Loucy (cell line): ENCODE results near the gene CNOT3.
A peak's percentile ranks its signal among the peaks of the same experiment; 100 is the strongest.

ENCODE experiments used
- H2AFZ ChIP-seq: fragments of 200-600 bp; sonication (generic); 2 replicates; pipeline ENCODE4 v1.6.0; 2016; ENCODE audit warnings: antibody characterized with exemption, mild to moderate bottlenecking, low read length, moderate library complexity
- H3F3A ChIP-seq: fragments of 200-600 bp; 2 replicates; pipeline ENCODE4 v1.6.0; 2016; ENCODE audit warnings: antibody characterized with exemption, low read depth, mild to moderate bottlenecking
- H3K27me3 ChIP-seq: fragments of 200-600 bp; sonication (generic); 2 replicates; pipeline ENCODE4 v1.6.1; 2014; ENCODE audit warnings: low read length, mild to moderate bottlenecking; ENCODE audit not compliant: insufficient read depth, poor library complexity, severe bottlenecking
- H3K36me3 ChIP-seq: fragments of 200-600 bp; sonication (generic); 2 replicates; pipeline ENCODE4 v1.6.1; 2016; ENCODE audit warnings: low read length; ENCODE audit not compliant: insufficient read depth
- H3K4me1 ChIP-seq: fragments of 200-600 bp; sonication (generic); 2 replicates; pipeline ENCODE4 v1.5.1; 2014; ENCODE audit warnings: low read length, mild to moderate bottlenecking; ENCODE audit not compliant: insufficient read depth, poor library complexity, severe bottlenecking
- H3K4me2 ChIP-seq: fragments of 200-600 bp; sonication (generic); 2 replicates; pipeline ENCODE4 v1.6.0; 2014; ENCODE audit warnings: antibody characterized with exemption, low read length, low read depth, mild to moderate bottlenecking; ENCODE audit not compliant: poor library complexity, severe bottlenecking
- H3K4me3 ChIP-seq: fragments of 200-600 bp; sonication (generic); 2 replicates; pipeline ENCODE4 v1.5.1; 2014; ENCODE audit warnings: low read length, mild to moderate bottlenecking, mixed read lengths; ENCODE audit not compliant: poor library complexity, severe bottlenecking
- H3K79me2 ChIP-seq: fragments of 200-600 bp; sonication (generic); 2 replicates; pipeline ENCODE4 v1.6.1; 2014; ENCODE audit warnings: low read length; ENCODE audit not compliant: insufficient read depth
- H3K9ac ChIP-seq: fragments of 200-600 bp; sonication (generic); 2 replicates; pipeline ENCODE4 v1.6.0; 2014; ENCODE audit warnings: mild to moderate bottlenecking, low read depth, low read length, moderate library complexity; ENCODE audit not compliant: poor library complexity, severe bottlenecking
- H3K9me2 ChIP-seq: fragments of 200-600 bp; sonication (generic); replicated peaks from 2 replicates; pipeline ENCODE4 v1.6.1; 2016; ENCODE audit warnings: low read depth, low read length, mixed read lengths
- H3K9me3 ChIP-seq: fragments of 200-600 bp; sonication (generic); 2 replicates; pipeline ENCODE4 v1.6.1; 2014; ENCODE audit warnings: mild to moderate bottlenecking, antibody characterized with exemption, low read length, low read depth; ENCODE audit not compliant: insufficient read depth
- H4K20me1 ChIP-seq: fragments of 200-600 bp; sonication (generic); 2 replicates; pipeline ENCODE4 v1.6.0; 2014; ENCODE audit warnings: antibody characterized with exemption, low read length, mild to moderate bottlenecking; ENCODE audit not compliant: insufficient read depth, poor library complexity, severe bottlenecking
- EZH2phosphoT487 ChIP-seq: fragments of 200-600 bp; IDR thresholded peaks from 2 replicates; pipeline ENCODE4 v1.6.1; 2018; ENCODE audit warnings: antibody characterized with exemption, mild to moderate bottlenecking, moderate library complexity, borderline replicate concordance
- TF ChIP-seq, protein P1 (sequence below): fragments of 200-600 bp; sonication (generic); conservative IDR thresholded peaks from 2 replicates; pipeline ENCODE4 v1.5.1; 2014; ENCODE audit warnings: mild to moderate bottlenecking, antibody characterized with exemption, low read length

The CNOT3 gene

DNA sequence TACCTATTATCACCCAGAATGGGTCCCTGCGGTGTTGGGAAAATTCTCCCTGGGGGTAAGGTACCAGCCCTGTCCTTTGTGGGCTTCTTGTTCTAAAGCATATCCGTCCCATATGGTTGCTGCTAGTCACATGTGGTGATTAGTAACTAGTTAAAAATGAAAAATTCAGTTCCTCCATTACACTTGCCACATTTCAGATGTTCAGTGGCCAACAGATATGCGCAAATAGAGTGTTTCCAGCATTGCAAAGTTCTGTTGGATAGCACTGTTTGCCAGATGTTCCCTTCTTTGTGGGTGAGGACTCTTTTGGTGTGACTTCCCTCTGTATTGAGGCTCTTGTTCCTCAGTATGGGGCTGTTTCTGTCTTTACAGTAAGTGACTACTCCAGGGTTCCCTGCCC lies 3.8 kb downstream of the CNOT3 start:
- H3F3A ChIP-seq, result no peaks in the 10 kb centered on the region
- peaks cover 53% of the 10 kb centered on the region for H3K79me2 ChIP-seq
- peaks cover 5% of the 10 kb centered on the region for H3K27me3 ChIP-seq
- H4K20me1 ChIP-seq, result peaks cover 61% of the 10 kb centered on the region
- H2AFZ ChIP-seq, result no peak overlapping the region
- no peak overlapping the region for H3K4me3 ChIP-seq
- H3K9ac ChIP-seq, result peak overlapping the region; percentile 97
- H3K4me2 ChIP-seq, result peak overlapping the region; percentile 82
- no peak for TF ChIP-seq EZH2phosphoT487
- TF ChIP-seq, protein P1, sequence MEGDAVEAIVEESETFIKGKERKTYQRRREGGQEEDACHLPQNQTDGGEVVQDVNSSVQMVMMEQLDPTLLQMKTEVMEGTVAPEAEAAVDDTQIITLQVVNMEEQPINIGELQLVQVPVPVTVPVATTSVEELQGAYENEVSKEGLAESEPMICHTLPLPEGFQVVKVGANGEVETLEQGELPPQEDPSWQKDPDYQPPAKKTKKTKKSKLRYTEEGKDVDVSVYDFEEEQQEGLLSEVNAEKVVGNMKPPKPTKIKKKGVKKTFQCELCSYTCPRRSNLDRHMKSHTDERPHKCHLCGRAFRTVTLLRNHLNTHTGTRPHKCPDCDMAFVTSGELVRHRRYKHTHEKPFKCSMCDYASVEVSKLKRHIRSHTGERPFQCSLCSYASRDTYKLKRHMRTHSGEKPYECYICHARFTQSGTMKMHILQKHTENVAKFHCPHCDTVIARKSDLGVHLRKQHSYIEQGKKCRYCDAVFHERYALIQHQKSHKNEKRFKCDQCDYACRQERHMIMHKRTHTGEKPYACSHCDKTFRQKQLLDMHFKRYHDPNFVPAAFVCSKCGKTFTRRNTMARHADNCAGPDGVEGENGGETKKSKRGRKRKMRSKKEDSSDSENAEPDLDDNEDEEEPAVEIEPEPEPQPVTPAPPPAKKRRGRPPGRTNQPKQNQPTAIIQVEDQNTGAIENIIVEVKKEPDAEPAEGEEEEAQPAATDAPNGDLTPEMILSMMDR, result no peak
- H3K9me3 ChIP-seq, result no peaks in the 10 kb centered on the region
- no peaks in the 10 kb centered on the region for H3K9me2 ChIP-seq
- peaks cover 43% of the 10 kb centered on the region; the same call in 1 of the 2 replicates for H3K36me3 ChIP-seq
- H3K4me1 ChIP-seq, result peaks cover 33% of the 10 kb centered on the region

DNA sequence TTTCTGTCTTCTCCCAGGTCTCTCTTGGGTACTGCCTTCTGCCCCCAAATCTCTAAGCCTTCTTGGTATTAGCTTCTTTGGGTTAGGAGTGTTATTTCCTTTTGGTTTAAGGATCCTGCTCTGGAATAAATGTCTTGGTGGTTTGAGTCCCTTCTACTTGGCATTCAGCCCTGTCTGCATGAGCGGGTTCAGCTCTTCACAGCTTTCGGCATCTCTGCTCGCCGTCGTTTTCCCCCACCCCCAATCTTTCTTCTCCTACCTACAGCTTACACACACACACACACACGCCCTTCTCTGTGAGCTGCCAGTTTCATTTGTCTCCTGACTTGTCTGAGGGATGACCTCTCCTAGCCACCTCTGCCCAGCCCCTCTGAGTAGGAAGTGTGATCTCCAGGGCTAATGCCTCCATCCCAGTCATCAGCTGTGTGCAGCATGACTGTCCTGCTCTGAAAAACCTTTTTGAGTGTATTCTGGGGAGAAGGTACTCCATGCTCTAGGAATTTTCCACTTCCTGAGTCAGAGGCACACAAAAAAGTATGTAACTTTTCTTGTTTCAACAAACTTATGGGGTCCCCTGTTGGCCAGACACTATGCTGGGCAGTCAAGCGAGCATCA lies 4.7 kb downstream of the CNOT3 start:
- H3K9ac ChIP-seq, result no peak overlapping the region
- H3K79me2 ChIP-seq, result peaks cover 53% of the 10 kb centered on the region
- H4K20me1 ChIP-seq, result peaks cover 63% of the 10 kb centered on the region
- no peaks in the 10 kb centered on the region for H3K9me2 ChIP-seq
- no peak overlapping the region for H2AFZ ChIP-seq
- peak overlapping the region; percentile 82 for H3K4me2 ChIP-seq
- H3K36me3 ChIP-seq, result peaks cover 52% of the 10 kb centered on the region; the same call in 1 of the 2 replicates
- H3F3A ChIP-seq, result no peaks in the 10 kb centered on the region
- TF ChIP-seq, protein P1, result no peak
- TF ChIP-seq EZH2phosphoT487, result no peak
- peaks cover 5% of the 10 kb centered on the region for H3K27me3 ChIP-seq
- H3K9me3 ChIP-seq, result no peaks in the 10 kb centered on the region
- no peak overlapping the region for H3K4me3 ChIP-seq
- peaks cover 30% of the 10 kb centered on the region for H3K4me1 ChIP-seq

DNA sequence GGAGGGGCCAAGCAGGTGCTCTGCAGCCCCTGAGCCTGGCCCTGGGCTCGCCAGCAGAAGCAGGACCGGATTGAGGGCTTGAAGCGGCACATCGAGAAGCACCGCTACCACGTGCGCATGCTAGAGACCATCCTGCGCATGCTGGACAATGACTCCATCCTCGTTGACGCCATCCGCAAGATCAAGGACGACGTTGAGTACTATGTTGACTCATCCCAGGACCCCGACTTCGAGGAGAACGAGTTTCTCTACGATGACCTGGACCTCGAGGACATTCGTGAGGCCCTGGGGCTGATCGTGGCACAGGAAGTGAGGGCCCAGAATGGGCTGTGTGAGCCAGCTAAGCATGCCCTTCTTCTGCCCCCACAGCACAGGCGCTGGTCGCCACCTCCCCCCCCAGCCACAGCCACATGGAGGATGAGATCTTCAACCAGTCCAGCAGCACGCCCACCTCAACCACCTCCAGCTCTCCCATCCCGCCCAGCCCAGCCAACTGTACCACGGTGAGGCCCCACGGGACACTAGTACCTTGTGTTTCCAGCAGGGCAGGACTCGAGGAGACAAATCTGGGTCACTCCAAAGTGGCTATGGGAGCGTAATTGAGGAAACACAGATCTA lies 8.1 kb downstream of the CNOT3 start:
- Histone ChIP-seq H3K79me2 (peaks cover 22% of the 10 kb centered on the region), H3K27me3 (no peaks in the 10 kb centered on the region), H3K36me3 (peaks cover 84% of the 10 kb centered on the region; the same call in 1 of the 2 replicates), H3K9ac (no peak overlapping the region), H3K4me3 (no peak overlapping the region), H2AFZ (no peak overlapping the region), H3K9me3 (no peaks in the 10 kb centered on the region), H4K20me1 (peaks cover 33% of the 10 kb centered on the region), H3K4me1 (peaks cover 8% of the 10 kb centered on the region), H3F3A (no peaks in the 10 kb centered on the region), H3K9me2 (no peaks in the 10 kb centered on the region), H3K4me2 (no peak overlapping the region)
- TF ChIP-seq EZH2phosphoT487, result no peak
- TF ChIP-seq, protein P1, result no peak
